ENCODE results near the gene IGSF3. TPM values are rescaled to one million over a fixed set of nuclear protein-coding genes. Genes with fewer than 3 reads are reported as not detected.

The IGSF3 gene
- total and polyA plus RNA-seq, 10 of the 15 experiments (the other 5 are each of a cell fraction or from before 2014, with no cell fraction given) = 1.4 to 18.0 (median 9.6) TPM

DNA sequence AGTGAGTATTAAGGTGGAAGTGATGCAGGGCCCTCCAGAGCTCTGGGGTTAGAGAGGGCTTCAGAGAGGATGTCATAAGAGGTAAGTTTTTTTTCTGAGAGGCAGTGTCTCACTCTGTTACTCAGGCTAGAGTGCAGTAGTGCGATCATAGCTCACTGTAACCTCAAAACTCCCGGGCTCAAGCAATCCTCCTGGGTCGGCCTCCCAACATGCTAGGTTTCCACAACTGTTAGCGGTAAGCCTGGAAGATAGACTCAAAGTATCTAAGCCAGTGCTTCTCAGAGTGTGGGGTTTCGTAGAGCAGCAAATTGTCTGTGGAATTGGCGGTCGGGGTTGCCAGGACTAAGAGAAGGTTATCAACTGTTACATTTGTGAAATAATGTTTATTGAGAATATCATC lies 18.6 kb upstream of the IGSF3 start (continued):
- TF ChIP-seq HDAC6 (IDR thresholded peaks at IDR 0.05; ENCODE audit: unreplicated experiment) (no peak), EP300 (IDR thresholded peaks at IDR 0.05; ENCODE audit: borderline replicate concordance in 1 of 2, control insufficient read depth in 1 of 2, low read depth in 2 of 2, low read length in 2 of 2) (no peak)

DNA sequence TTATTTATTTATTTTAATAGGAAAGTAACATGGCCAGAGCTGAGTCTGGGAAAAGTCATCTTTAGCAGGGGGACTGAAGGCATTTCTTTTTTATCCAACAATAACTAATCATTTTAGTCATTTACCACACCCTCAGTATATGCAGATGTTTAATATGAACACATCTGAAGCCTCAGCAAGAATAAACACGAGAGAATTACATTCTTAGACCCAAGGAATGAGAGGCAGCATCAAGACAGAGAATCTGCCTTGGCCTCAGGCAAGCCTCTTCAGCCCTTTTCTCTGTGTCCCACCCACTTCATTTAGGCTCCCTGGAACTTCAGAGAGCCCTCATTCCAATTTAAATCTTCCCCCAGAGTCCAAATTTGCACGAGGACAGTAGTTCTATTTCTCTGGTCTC lies 17.0 kb upstream of the IGSF3 start:
- ChIA-PET SMC1A (ENCODE audit: uncharacterized antibody, unreplicated experiment) (interaction anchor here (0.7 to 1.0 kb wide), 2 partner anchors 12 to 65 kb away, joined by 3 read pairs; no protein-coding TSS in a partner anchor), POLR2A (interaction anchor here (0.6 to 0.7 kb wide), 2 partner anchors 13 to 76 kb away, joined by 3 to 4 read pairs; no protein-coding TSS in a partner anchor), RAD21 (ENCODE audit: unreplicated experiment) (interaction anchor here (0.6 kb wide), 1 partner anchor 15 kb away, joined by 4 read pairs; no protein-coding TSS in a partner anchor), CTCF (interaction anchor here (1.4 kb wide), 1 partner anchor 110 kb away, joined by 4 read pairs; no protein-coding TSS in a partner anchor)
- no peak overlapping the region for H3K4me2 ChIP-seq (ENCODE audit: control insufficient read depth, insufficient read depth)
- no peaks in the 10 kb centered on the region for H3K4me1 ChIP-seq (ENCODE audit: control insufficient read depth, insufficient read depth, low read length)
- H3K27me3 ChIP-seq (replicated peaks in 1 of 2; ENCODE audit: control insufficient read depth in 2 of 2, insufficient read depth in 2 of 2, low read length in 1 of 2) = no peaks in the 10 kb centered on the region
- intact Hi-C loops (cut with micrococcal nuclease; ENCODE audit: unreplicated experiment) (no loop called here), in situ Hi-C loops (cut with MboI) (no loop called here)
- no peak for DNase-seq (ENCODE audit: low read depth, low spot score)
- H3K36me3 ChIP-seq (ENCODE audit: control insufficient read depth in 2 of 2, insufficient read depth in 2 of 2, low read length in 1 of 2) = no peaks in the 10 kb centered on the region
- ATAC-seq = no peak
- BruUV-seq (replicated peaks) = no TSS peak
- H4K20me1 ChIP-seq (ENCODE audit: control insufficient read depth, insufficient read depth) = no peaks in the 10 kb centered on the region
- no peak overlapping the region for H3K9ac ChIP-seq (ENCODE audit: control insufficient read depth, insufficient read depth, low read length)
- H3K4me3 ChIP-seq = no peak overlapping the region
- no peaks in the 10 kb centered on the region for H3K79me2 ChIP-seq (ENCODE audit: control insufficient read depth, insufficient read depth, low read length)
- WGBS (ENCODE audit: insufficient coverage, insufficient replicate concordance, low lambda C conversion rate, missing lambda C conversion rate) = 0% methylated on average over 2 of the region's 2 CpGs
- no peak overlapping the region for H3K27ac ChIP-seq (ENCODE audit: control insufficient read depth, insufficient read depth)
- no peak overlapping the region for H2AFZ ChIP-seq (ENCODE audit: control insufficient read depth, low read depth, low read length)
- FAIRE-seq = no peak
- no peaks in the 10 kb centered on the region; the same call in 2 of the 3 replicates for H3K9me3 ChIP-seq (replicated peaks; ENCODE audit: control insufficient read depth, insufficient read depth, low read length)
- TF ChIP-seq, protein P1, sequence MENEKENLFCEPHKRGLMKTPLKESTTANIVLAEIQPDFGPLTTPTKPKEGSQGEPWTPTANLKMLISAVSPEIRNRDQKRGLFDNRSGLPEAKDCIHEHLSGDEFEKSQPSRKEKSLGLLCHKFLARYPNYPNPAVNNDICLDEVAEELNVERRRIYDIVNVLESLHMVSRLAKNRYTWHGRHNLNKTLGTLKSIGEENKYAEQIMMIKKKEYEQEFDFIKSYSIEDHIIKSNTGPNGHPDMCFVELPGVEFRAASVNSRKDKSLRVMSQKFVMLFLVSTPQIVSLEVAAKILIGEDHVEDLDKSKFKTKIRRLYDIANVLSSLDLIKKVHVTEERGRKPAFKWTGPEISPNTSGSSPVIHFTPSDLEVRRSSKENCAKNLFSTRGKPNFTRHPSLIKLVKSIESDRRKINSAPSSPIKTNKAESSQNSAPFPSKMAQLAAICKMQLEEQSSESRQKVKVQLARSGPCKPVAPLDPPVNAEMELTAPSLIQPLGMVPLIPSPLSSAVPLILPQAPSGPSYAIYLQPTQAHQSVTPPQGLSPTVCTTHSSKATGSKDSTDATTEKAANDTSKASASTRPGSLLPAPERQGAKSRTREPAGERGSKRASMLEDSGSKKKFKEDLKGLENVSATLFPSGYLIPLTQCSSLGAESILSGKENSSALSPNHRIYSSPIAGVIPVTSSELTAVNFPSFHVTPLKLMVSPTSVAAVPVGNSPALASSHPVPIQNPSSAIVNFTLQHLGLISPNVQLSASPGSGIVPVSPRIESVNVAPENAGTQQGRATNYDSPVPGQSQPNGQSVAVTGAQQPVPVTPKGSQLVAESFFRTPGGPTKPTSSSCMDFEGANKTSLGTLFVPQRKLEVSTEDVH (IDR thresholded peaks at IDR 0.05; ENCODE audit: low read depth, partially characterized antibody) = no peak
- TF ChIP-seq HDGF (IDR thresholded peaks at IDR 0.05) (no peak), STAT1 (conservative IDR thresholded peaks at IDR 0.05) (no peak), EGR1 (IDR thresholded peaks at IDR 0.05; ENCODE audit: borderline replicate concordance in 1 of 2, low read depth in 2 of 2, low read length in 2 of 2) (no peak), CREB1 (IDR thresholded peaks at IDR 0.05; ENCODE audit: low read depth) (no peak), MYC (IDR thresholded peaks at IDR 0.05; ENCODE audit: insufficient read depth, insufficient read length, insufficient replicate concordance, low read length, severe bottlenecking) (no peak), WRNIP1 (IDR thresholded peaks at IDR 0.05; ENCODE audit: borderline replicate concordance, low read depth, low read length) (no peak), IKZF1 (conservative IDR thresholded peaks at IDR 0.05) (no peak), RAD51 (IDR thresholded peaks at IDR 0.05) (no peak), EED (IDR thresholded peaks at IDR 0.05; ENCODE audit: low read depth) (no peak), SIX5 (IDR thresholded peaks at IDR 0.05; ENCODE audit: low read depth, low read length, severe bottlenecking) (no peak), KAT2A (conservative IDR thresholded peaks at IDR 0.05; ENCODE audit: control insufficient read depth, low read depth, low read length) (no peak), ZZZ3 (IDR thresholded peaks at IDR 0.05; ENCODE audit: control insufficient read depth, insufficient read length, low read depth) (no peak), NR2F1 (conservative IDR thresholded peaks at IDR 0.05) (no peak), ATF7 (IDR thresholded peaks at IDR 0.05; ENCODE audit: low read depth) (no peak)
- TF ChIP-seq, protein P2, sequence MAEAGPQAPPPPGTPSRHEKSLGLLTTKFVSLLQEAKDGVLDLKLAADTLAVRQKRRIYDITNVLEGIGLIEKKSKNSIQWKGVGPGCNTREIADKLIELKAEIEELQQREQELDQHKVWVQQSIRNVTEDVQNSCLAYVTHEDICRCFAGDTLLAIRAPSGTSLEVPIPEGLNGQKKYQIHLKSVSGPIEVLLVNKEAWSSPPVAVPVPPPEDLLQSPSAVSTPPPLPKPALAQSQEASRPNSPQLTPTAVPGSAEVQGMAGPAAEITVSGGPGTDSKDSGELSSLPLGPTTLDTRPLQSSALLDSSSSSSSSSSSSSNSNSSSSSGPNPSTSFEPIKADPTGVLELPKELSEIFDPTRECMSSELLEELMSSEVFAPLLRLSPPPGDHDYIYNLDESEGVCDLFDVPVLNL (IDR thresholded peaks at IDR 0.05; ENCODE audit: low read depth, low read length) = no peak
- TF ChIP-seq, protein P3, sequence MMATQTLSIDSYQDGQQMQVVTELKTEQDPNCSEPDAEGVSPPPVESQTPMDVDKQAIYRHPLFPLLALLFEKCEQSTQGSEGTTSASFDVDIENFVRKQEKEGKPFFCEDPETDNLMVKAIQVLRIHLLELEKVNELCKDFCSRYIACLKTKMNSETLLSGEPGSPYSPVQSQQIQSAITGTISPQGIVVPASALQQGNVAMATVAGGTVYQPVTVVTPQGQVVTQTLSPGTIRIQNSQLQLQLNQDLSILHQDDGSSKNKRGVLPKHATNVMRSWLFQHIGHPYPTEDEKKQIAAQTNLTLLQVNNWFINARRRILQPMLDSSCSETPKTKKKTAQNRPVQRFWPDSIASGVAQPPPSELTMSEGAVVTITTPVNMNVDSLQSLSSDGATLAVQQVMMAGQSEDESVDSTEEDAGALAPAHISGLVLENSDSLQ (IDR thresholded peaks at IDR 0.05) = no peak
